H7 (cell line): ENCODE results near the gene GATM. TPM values are rescaled to one million over a fixed set of nuclear protein-coding genes. Genes with fewer than 3 reads are reported as not detected.

Experiments
- DNase-seq: peaks from one replicate; pipeline ENCODE4 v3.0.0; 2012
- H3K27me3 ChIP-seq: 2 replicates; pipeline ENCODE4 v1.6.0; 2011; ENCODE audit warnings: mild to moderate bottlenecking, low read length; ENCODE audit not compliant: control insufficient read depth, insufficient read depth
- H3K36me3 ChIP-seq: replicated peaks from 2 replicates; pipeline ENCODE4 v1.5.1; 2011; ENCODE audit warnings: low read length; ENCODE audit not compliant: control insufficient read depth, insufficient read depth
- H3K4me3 ChIP-seq: 2 replicates; pipeline ENCODE4 v1.5.1; 2011; ENCODE audit warnings: low read depth, mild to moderate bottlenecking, control low read depth, low read length, moderate library complexity; ENCODE audit not compliant: insufficient read depth
- total RNA-seq: library from RNA; depleted of rRNA; stranded (reverse); fragments of >200 nt; shearing (Covaris generic); gene quantifications from 2 replicates; pipeline ENCODE4 v1.2.3, GENCODE V29; 2014; rRNA removed

The GATM gene, protein sequence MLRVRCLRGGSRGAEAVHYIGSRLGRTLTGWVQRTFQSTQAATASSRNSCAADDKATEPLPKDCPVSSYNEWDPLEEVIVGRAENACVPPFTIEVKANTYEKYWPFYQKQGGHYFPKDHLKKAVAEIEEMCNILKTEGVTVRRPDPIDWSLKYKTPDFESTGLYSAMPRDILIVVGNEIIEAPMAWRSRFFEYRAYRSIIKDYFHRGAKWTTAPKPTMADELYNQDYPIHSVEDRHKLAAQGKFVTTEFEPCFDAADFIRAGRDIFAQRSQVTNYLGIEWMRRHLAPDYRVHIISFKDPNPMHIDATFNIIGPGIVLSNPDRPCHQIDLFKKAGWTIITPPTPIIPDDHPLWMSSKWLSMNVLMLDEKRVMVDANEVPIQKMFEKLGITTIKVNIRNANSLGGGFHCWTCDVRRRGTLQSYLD
- 23.8 and 37.6 TPM in 2 replicates for total RNA-seq

DNA sequence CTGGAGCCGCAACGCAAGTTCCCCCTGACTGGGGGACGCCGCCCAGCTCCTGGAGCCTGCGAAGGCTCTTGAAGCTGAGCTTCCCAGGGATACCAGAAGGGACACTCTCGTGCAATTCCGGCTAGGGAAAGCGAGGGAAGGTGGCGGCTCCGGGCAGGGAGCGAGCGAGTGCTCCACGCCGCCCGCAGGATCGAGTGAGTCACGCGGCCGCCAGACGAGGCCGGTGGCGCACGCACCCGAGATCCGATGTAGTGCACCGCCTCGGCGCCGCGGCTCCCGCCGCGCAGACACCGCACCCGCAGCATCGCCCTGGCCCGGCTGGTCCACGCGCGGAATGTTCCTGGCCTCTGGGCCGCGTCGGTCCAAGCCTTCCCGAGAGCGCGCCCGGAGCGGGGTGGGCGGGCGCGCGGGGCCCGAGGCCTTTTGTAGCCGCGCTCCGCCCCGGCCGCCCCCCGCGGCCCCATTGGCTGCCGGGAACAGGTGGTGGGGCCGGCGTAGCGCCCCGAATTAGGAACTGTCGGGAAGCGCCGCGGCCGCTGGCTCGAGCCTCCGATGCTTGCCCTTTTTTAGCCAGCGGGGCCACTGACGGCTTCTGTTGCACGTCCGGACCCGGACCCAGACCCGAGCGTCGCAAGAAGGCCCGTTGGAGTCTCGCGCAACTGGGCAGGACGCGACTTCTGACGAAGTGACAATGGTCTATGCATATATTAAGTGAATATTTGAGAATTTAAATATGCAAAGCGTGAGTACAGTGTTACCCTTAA is at the start of gene GATM:
Gene GATM, minus strand, starts transcription at position 396 of the 764 bp plus-strand sequence. Its CDS starts 91 bp downstream, at position 305.
- DNase-seq, result peak; percentile 92
- Histone ChIP-seq H3K4me3 (peak within 1 kb of the TSS; percentile 86), H3K27me3 (peaks cover 45% of the 10 kb centered on the region), H3K36me3 (no peaks in the 10 kb centered on the region)

- H3K4me3 ChIP-seq, result no peak overlapping the region
- DNase-seq, result no peak
- H3K27me3 ChIP-seq, result peaks cover 23% of the 10 kb centered on the region
- no peaks in the 10 kb centered on the region for H3K36me3 ChIP-seq
Measured at GRCh38 chr15:45427085-45427484, 48.7 kb upstream of the GATM start.

DNA sequence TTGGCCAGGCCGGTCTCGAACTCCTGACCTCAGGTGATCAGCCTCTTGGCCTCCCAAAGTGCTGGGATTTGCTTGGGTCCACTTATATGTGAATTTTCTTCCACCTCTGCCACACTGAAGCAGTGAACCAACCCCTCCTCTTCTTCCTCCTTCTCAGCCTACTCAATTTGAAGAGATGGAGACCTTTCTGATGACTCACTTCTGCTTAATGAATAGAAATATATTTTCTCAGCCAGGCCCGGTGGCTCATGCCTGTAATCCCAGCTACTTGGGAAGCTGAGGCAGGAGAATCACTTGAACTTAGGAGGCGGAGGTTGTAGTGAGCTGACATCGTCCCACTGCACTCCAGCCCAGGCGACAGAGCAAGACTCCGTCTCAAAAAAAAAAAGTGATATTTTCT is 46.8 kb upstream of the GATM start:
- no peak overlapping the region for H3K4me3 ChIP-seq
- DNase-seq, result no peak
- H3K27me3 ChIP-seq, result peaks cover 7% of the 10 kb centered on the region
- H3K36me3 ChIP-seq, result no peaks in the 10 kb centered on the region

- Histone ChIP-seq H3K4me3 (no peak overlapping the region), H3K27me3 (0 out of 2 replicates have a peak, but pooled peaks cover 5% of the 10 kb centered on the region), H3K36me3 (peaks cover 3% of the 10 kb centered on the region)
- DNase-seq, result no peak
Measured at GRCh38 chr15:45424429-45424828, 46.1 kb upstream of the GATM start.

GRCh38 chr15:45417303-45417950 is 39.1 kb upstream of the GATM start:
- H3K27me3 ChIP-seq, result no peaks in the 10 kb centered on the region
- H3K36me3 ChIP-seq, result peaks cover 41% of the 10 kb centered on the region
- DNase-seq, result no peak
- no peak overlapping the region for H3K4me3 ChIP-seq

DNA sequence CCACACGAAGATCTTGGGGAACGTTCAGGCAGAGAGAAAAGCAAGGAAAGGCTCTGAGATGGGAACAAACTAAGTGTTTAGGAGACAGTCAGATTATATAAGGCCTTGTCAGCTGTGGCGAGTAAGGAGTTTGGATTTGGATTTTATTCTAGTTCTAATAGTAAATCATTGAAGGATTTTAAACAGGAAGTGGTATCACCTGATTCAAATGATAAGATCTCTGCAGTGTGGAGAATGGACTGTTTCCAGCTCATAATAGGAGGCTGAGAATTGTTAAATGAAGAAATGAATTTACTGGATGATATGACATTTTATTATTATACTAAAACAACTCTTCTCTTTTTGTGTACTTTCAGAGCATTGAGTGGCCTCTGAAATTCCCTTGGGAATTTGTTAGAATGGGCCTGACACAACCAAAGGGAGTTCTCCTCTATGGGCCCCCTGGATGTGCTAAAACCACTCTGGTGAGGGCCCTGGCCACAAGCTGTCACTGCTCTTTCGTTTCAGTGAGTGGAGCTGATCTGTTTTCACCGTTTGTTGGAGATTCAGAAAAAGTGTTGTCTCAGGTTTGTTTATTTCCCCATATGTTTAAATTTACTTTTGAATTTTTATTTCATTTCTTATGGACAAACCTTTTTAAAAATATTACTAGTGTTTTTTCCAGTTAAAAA is 36.0 kb upstream of the GATM start:
- no peaks in the 10 kb centered on the region for H3K27me3 ChIP-seq
- H3K36me3 ChIP-seq, result peaks cover 44% of the 10 kb centered on the region
- H3K4me3 ChIP-seq, result no peak overlapping the region
- no peak for DNase-seq

- H3K36me3 ChIP-seq, result peaks cover 34% of the 10 kb centered on the region
- no peaks in the 10 kb centered on the region for H3K27me3 ChIP-seq
- DNase-seq, result no peak
- H3K4me3 ChIP-seq, result no peak overlapping the region
Measured at GRCh38 chr15:45409596-45409995, 31.3 kb upstream of the GATM start.

DNA sequence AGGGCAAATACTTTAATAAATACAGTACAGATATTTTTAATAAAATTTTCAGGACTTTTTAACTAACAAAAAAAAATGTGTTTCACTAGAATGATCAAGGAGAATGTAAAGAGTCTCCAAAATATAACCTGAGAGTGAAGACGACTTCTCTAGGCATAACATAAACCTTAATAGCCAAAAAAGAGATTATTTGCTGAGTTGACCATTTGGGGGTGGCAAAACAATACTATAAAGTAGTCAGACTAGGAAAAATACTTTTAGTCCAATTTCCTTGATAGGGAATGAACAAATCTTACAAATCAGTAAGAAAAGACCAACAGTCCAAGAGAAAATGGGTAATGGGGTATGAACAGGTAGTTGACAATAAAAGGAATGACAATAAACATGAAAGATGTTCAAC is 29.4 kb upstream of the GATM start:
- Histone ChIP-seq H3K4me3 (no peak overlapping the region), H3K36me3 (peaks cover 26% of the 10 kb centered on the region), H3K27me3 (no peaks in the 10 kb centered on the region)
- no peak for DNase-seq

DNA sequence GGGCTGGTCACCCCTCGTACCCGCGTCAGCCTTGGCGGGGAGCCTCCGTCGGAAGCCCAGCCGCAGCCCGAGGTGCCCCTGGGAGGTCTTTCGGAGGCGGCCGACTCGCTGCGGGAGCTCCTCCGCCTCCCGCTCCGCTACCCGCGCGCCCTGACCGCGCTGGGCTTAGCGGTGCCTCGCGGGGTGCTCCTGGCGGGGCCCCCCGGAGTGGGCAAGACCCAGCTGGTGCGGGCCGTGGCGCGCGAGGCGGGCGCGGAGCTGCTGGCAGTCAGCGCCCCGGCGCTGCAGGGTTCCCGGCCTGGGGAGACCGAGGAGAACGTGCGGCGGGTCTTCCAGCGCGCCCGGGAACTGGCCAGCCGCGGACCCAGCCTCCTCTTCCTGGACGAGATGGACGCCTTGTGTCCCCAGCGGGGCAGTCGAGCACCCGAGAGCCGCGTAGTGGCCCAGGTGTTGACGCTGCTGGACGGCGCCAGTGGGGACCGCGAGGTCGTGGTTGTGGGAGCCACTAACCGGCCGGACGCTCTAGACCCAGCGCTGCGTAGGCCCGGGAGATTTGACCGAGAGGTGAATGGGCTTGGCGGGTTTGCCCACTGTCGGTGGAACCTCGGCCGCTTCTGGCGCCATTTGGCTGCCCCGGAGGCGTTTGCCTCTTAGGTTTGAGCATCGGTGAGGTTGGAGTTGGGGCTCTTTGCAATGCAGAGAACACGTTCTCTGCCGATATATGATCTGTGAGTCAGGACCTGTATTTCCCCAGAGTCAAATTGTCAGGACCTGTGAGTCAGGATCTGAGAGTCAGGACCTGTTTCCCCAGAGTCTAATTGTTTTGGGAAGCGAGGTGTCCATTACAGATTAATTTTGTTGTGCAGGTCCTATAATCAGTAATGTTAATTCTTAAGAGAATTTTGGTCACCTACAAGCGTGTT is 24.9 kb upstream of the GATM start:
- Histone ChIP-seq H3K4me3 (peak overlapping the region; percentile 98), H3K36me3 (peaks cover 13% of the 10 kb centered on the region), H3K27me3 (no peaks in the 10 kb centered on the region; the same call in 1 of the 2 replicates)
- DNase-seq, result peak; percentile 60

DNA sequence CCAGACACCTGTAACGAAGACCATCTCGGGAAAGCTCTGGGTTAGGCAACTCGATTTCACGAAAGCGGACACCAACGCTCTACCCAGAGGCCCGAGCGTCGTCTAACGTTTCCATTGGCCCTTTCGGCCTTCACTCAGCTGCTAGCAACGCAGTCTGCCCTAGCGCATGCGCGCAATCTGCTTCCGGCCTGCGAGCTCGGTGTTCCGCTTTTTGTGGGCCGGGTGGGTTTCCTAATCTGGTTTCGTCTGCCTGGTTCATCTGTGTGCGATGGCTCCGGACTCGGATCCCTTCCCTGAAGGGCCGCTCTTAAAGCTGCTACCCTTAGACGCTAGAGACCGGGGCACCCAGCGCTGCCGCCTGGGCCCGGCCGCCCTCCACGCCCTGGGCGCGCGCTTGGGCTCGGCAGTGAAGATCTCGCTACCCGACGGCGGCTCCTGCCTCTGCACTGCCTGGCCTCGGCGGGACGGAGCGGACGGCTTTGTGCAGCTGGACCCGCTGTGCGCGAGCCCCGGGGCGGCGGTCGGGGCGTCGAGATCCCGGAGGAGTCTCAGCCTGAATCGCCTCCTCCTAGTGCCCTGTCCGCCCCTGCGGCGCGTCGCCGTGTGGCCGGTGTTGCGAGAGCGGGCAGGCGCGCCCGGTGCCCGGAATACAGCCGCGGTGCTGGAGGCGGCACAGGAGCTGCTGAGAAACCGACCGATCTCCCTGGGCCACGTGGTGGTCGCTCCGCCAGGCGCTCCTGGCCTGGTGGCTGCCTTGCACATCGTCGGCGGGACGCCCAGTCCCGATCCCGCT is 24.0 kb upstream of the GATM start:
- peak overlapping the region; percentile 98 for H3K4me3 ChIP-seq
- peak; percentile 93 for DNase-seq
- H3K36me3 ChIP-seq, result peaks cover 10% of the 10 kb centered on the region
- H3K27me3 ChIP-seq, result no peaks in the 10 kb centered on the region; the same call in 1 of the 2 replicates

- H3K36me3 ChIP-seq, result peaks cover 6% of the 10 kb centered on the region
- H3K27me3 ChIP-seq, result no peaks in the 10 kb centered on the region; the same call in 1 of the 2 replicates
- no peak for DNase-seq
- peak overlapping the region; percentile 98 for H3K4me3 ChIP-seq
Measured at GRCh38 chr15:45401665-45402161, 23.4 kb upstream of the GATM start.

GRCh38 chr15:45399381-45400212 is 21.3 kb upstream of the GATM start:
- Histone ChIP-seq H3K27me3 (no peaks in the 10 kb centered on the region; the same call in 1 of the 2 replicates), H3K36me3 (no peaks in the 10 kb centered on the region)
- DNase-seq, result peak; percentile 28

More at GRCh38 chr15:45399381-45400212, 21.3 kb upstream of the GATM start:
- no peak overlapping the region for H3K4me3 ChIP-seq
